ENCODE measurements around the gene ASB2. TPM values are rescaled to one million over a fixed set of nuclear protein-coding genes. Genes with fewer than 3 reads are reported as not detected.

Gene ASB2
- total and polyA plus RNA-seq, 2 of the 4 experiments (the other 2 are of a cell fraction), result 0.54 to 0.77 TPM

DNA sequence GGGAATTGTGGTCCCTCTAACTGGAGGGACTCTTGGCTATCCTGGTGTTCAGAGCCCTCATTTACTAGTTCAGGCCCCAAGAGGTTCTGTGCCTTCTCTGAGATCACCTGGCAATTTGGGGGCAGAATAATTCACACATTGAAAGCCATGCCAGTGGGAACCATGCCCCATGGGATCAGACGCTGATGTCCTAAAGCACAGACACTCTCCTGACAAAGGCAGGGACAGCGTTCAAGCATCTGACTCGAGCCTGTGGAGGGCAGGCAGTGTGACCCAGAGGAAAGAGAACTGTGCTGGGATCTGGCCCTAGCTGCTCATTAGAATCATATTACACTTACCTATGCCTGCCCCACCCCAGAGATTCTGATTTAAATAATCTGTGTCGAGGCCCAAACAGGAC lies 2.4 kb upstream of the ASB2 start:
- no peak overlapping the region for H3K4me3 ChIP-seq (ENCODE audit: insufficient read depth, low read depth, low read length)
- H3K14ac ChIP-seq (replicated peaks; ENCODE audit: low read depth, low read length), result no peak overlapping the region
- no peak overlapping the region for H2BK20ac ChIP-seq (ENCODE audit: low read depth, low read length)
- CTCF ChIA-PET, result no interaction called here
- no peak overlapping the region for H3K18ac ChIP-seq (ENCODE audit: low read depth, low read length)
- H3K23ac ChIP-seq (ENCODE audit: low read depth, low read length), result no peak overlapping the region
- H3K27ac ChIP-seq (ENCODE audit: insufficient read depth, low read length), result no peak overlapping the region
- H3K9me1 ChIP-seq (ENCODE audit: insufficient read depth, low read length), result peaks cover 23% of the 10 kb centered on the region
- H3K4me1 ChIP-seq (ENCODE audit: control insufficient read depth, insufficient read depth, low read length), result peaks cover 22% of the 10 kb centered on the region
- intact Hi-C loops (cut with micrococcal nuclease), result no loop called here
- POLR2A ChIA-PET (ENCODE audit: unreplicated experiment), result no interaction called here
- H3K9ac ChIP-seq (ENCODE audit: low read depth, low read length), result no peak overlapping the region
- no peak for TF ChIP-seq BHLHE40 (IDR thresholded peaks at IDR 0.05; ENCODE audit: low read depth, low read length)
- TF ChIP-seq FOS (IDR thresholded peaks at IDR 0.05; ENCODE audit: low read depth, low read length), result no peak
- TF ChIP-seq, protein P1, sequence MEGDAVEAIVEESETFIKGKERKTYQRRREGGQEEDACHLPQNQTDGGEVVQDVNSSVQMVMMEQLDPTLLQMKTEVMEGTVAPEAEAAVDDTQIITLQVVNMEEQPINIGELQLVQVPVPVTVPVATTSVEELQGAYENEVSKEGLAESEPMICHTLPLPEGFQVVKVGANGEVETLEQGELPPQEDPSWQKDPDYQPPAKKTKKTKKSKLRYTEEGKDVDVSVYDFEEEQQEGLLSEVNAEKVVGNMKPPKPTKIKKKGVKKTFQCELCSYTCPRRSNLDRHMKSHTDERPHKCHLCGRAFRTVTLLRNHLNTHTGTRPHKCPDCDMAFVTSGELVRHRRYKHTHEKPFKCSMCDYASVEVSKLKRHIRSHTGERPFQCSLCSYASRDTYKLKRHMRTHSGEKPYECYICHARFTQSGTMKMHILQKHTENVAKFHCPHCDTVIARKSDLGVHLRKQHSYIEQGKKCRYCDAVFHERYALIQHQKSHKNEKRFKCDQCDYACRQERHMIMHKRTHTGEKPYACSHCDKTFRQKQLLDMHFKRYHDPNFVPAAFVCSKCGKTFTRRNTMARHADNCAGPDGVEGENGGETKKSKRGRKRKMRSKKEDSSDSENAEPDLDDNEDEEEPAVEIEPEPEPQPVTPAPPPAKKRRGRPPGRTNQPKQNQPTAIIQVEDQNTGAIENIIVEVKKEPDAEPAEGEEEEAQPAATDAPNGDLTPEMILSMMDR (conservative IDR thresholded peaks at IDR 0.05; ENCODE audit: low read depth, low read length), result no peak
- no peak for TF ChIP-seq RAD21 (IDR thresholded peaks at IDR 0.05; ENCODE audit: low read length)
- TF ChIP-seq MAFK (IDR thresholded peaks at IDR 0.05; ENCODE audit: low read depth, low read length), result no peak
- TF ChIP-seq MXI1 (IDR thresholded peaks at IDR 0.05; ENCODE audit: borderline replicate concordance, low read depth, low read length), result no peak
- TF ChIP-seq NFE2L2 (IDR thresholded peaks at IDR 0.05; ENCODE audit: low read depth, low read length), result no peak
- TF ChIP-seq MAZ (IDR thresholded peaks at IDR 0.05; ENCODE audit: borderline replicate concordance, low read depth, low read length), result no peak
- TF ChIP-seq RFX5 (IDR thresholded peaks at IDR 0.05; ENCODE audit: low read depth, low read length), result no peak
- TF ChIP-seq, protein P2, sequence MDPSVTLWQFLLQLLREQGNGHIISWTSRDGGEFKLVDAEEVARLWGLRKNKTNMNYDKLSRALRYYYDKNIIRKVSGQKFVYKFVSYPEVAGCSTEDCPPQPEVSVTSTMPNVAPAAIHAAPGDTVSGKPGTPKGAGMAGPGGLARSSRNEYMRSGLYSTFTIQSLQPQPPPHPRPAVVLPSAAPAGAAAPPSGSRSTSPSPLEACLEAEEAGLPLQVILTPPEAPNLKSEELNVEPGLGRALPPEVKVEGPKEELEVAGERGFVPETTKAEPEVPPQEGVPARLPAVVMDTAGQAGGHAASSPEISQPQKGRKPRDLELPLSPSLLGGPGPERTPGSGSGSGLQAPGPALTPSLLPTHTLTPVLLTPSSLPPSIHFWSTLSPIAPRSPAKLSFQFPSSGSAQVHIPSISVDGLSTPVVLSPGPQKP (IDR thresholded peaks at IDR 0.05; ENCODE audit: borderline replicate concordance, low read depth, low read length), result no peak
- TF ChIP-seq POLR2A (IDR thresholded peaks at IDR 0.05; ENCODE audit: low read depth, low read length), result no peak
- H2BK15ac ChIP-seq (ENCODE audit: low read depth, low read length), result no peak overlapping the region
- no peak overlapping the region for H3K4me2 ChIP-seq (ENCODE audit: low read depth, low read length)
- H4K20me1 ChIP-seq (ENCODE audit: insufficient read depth, low read length), result no peaks in the 10 kb centered on the region
- no peak overlapping the region; a peak in 1 of 4 replicates for H4K8ac ChIP-seq (ENCODE audit: low read depth in 2 of 2, low read length in 2 of 2)
- no peak overlapping the region for H2AK9ac ChIP-seq (replicated peaks; ENCODE audit: low read depth, low read length, poor library complexity)
- DNase-seq (no peak), ATAC-seq (ENCODE audit: low read depth) (no peak)
- H2AK5ac ChIP-seq (ENCODE audit: low read depth, low read length), result no peak overlapping the region
- H3K56ac ChIP-seq (ENCODE audit: extremely low read depth, insufficient read depth, low read length), result no peak overlapping the region
- no peak overlapping the region for H2BK120ac ChIP-seq (ENCODE audit: low read depth, low read length)
- H4K5ac ChIP-seq (ENCODE audit: low read depth, low read length), result no peak overlapping the region
- H3K79me1 ChIP-seq (ENCODE audit: low read depth in 1 of 2, low read length in 2 of 2), result no peaks in the 10 kb centered on the region
- H2BK5ac ChIP-seq (ENCODE audit: low read depth, low read length, poor library complexity, severe bottlenecking), result no peak overlapping the region
- 100% methylated on average over 1 of the region's 4 CpGs; no CpG with 5 or more reads in 1 of the 2 experiments for WGBS, 2 experiments (ENCODE audit: extremely low coverage in 2 of 2, insufficient read length in 1 of 2)
- H3K9me3 ChIP-seq (ENCODE audit: control insufficient read depth, insufficient read depth, low read length), result peaks cover 2% of the 10 kb centered on the region; the same call in 1 of the 2 replicates
- no TSS peak for BruUV-seq (replicated peaks)
- no peak overlapping the region for H4K91ac ChIP-seq (ENCODE audit: insufficient read depth, low read depth, low read length)
- no peak overlapping the region for H2AFZ ChIP-seq (replicated peaks; ENCODE audit: low read length, poor library complexity)
- in situ Hi-C loops (cut with MboI; ENCODE audit: low sequenced_read_pairs), result no loop called here
- H3K4ac ChIP-seq (ENCODE audit: low read depth, low read length), result 0 out of 2 replicates have a peak overlapping the region, but pooled peaks have one; percentile 3
- dilution Hi-C loops (cut with HindIII; ENCODE audit: low sequenced_read_pairs, unreplicated experiment), result no loop called here
- no peaks in the 10 kb centered on the region for H3K36me3 ChIP-seq (ENCODE audit: control insufficient read depth, insufficient read depth, low read length)
- H3K27me3 ChIP-seq (ENCODE audit: control insufficient read depth, insufficient read depth, low read length), result no peaks in the 10 kb centered on the region

All from IMR-90 (cell line).